Ovary (tissue), 9 donors: ENCODE data around the gene RALGPS2. TPM values are rescaled to one million over a fixed set of nuclear protein-coding genes. Genes with fewer than 3 reads are reported as not detected.
A peak's percentile ranks its signal among the peaks of the same experiment; 100 is the strongest.

ENCODE experiments used
- DNase-seq, 5 donors: peaks; one replicate each; pipeline ENCODE4 v3.0.0-alpha.2; 2019 to 2020
- H3K27ac ChIP-seq, 2 donors: fragments of 200-600 bp; one replicate each; pipeline versions ENCODE4 v1.5.1 to v1.8.0; 2019 to 2022
- H3K27me3 ChIP-seq: fragments of 200-600 bp; one replicate; pipeline ENCODE4 v1.8.0; 2022
- H3K36me3 ChIP-seq: fragments of 200-600 bp; sonication (generic); one replicate; pipeline ENCODE4 v1.5.1; 2019
- H3K4me1 ChIP-seq: one replicate; pipeline ENCODE4 v1.8.1; 2013; ENCODE audit warnings: mild to moderate bottlenecking, moderate library complexity; ENCODE audit not compliant: insufficient read depth
- H3K4me3 ChIP-seq: fragments of 200-600 bp; sonication (generic); one replicate; pipeline ENCODE4 v1.5.1; 2017
- H3K9me3 ChIP-seq, 2 donors: fragments of 200-600 bp in 1 of 2; sonication (generic) in 1 of 2; one replicate each; pipeline versions ENCODE4 v1.5.1 to v1.8.1; 2013 to 2019; ENCODE audit warnings: mild to moderate bottlenecking in 1 of 2, moderate library complexity in 1 of 2
- CTCF ChIP-seq, 3 donors: fragments of 450-650 bp in 2 of 3; fragments of 200-600 bp in 1 of 3; IDR thresholded peaks; one replicate each; pipeline versions ENCODE4 v1.5.1 to v1.8.0; 2016 to 2022; ENCODE audit warnings: antibody characterized with exemption in 3 of 3, mild to moderate bottlenecking in 1 of 3
- EP300 ChIP-seq: sonication (generic); formaldehyde crosslinking; IDR thresholded peaks from one replicate; pipeline ENCODE4 v1.6.1; 2017; ENCODE audit warnings: antibody characterized with exemption
- POLR2A ChIP-seq: fragments of 450-650 bp; IDR thresholded peaks from one replicate; pipeline ENCODE4 v1.6.1; 2017; ENCODE audit warnings: antibody characterized with exemption, mild to moderate bottlenecking, moderate library complexity
- WGBS, 3 donors: extraction: QIAGEN DNeasy Blood & Tissue Kit in 1 of 3; methylation state at CpG; one replicate each; pipeline versions ENCODE4 v1.1.5 to v1.1.7; 2013 to 2017; 5-methylcytosine and 5-hydroxymethylcytosine counted together
- intact Hi-C, 4 donors: fragments of 100-400 bp; cut with DNase I; formaldehyde crosslinking; loops; one replicate each; pipeline versions ENCODE4 v1.11.0 to v1.15.1; 2022 to 2023
- polyA plus RNA-seq, 2 donors: library from polyadenylated mRNA; stranded (reverse); fragments of 200-250 nt in 1 of 2; fragments of 350-450 nt in 1 of 2; fragmentation: Illumina TruSeq in 1 of 2; extraction: RNeasy Lipid Tissue Mini Kit (QIAGEN cat#74804) in 1 of 2; gene quantifications; one replicate each; pipeline ENCODE4 v1.2.3, GENCODE V29; 2013 to 2014
- total RNA-seq, 7 donors: library from RNA; depleted of rRNA in 2 of 7; stranded (reverse); fragments of >200 nt in 2 of 7; fragmentation: NEBNext Ultra II Directional in 3 of 7; extraction: Animal tissue kit (Norgen Biotek cat#: 25700) in 3 of 7; gene quantifications; one replicate each; pipeline versions ENCODE4 v1.1.0 to v1.2.4, GENCODE V29; 2016 to 2023
- donor health status: DM: no; HTN: no; CAD: no; lungs with moderate emphysema.
- donor health status: DM: no; HTN: no; CAD: no.
- donor health status: Bipolar disorder and iron deficiency.
- donor health status: DM: yes; HTN: yes; CAD: no.
- donor health status: DM: no; HTN: no; CAD: no.
- donor health status: DM: yes; HTN: yes; CAD: no.

Gene RALGPS2
- total and polyA plus RNA-seq, 9 donors = 6.4 to 43.4 (median 25.0) TPM

GRCh38 chr1:178723546-178723945 lies 1.5 kb upstream of the RALGPS2 start:
- TF ChIP-seq CTCF (IDR thresholded peaks at IDR 0.05) = no peak
- TF ChIP-seq POLR2A = no peak
- TF ChIP-seq EP300 = no peak
- no peak for DNase-seq
- 57 to 60% (median 60%) methylated on average over 3 of the region's 3 CpGs for WGBS, 3 donors
- intact Hi-C loops = no loop called here
- Histone ChIP-seq H3K9me3 (no peaks in the 10 kb centered on the region), H3K36me3 (no peaks in the 10 kb centered on the region), H3K27me3 (no peaks in the 10 kb centered on the region), H3K4me1 (no peaks in the 10 kb centered on the region), H3K4me3 (no peak overlapping the region), H3K27ac (no peak overlapping the region)

GRCh38 chr1:178724376-178724727 lies 692 bp upstream of the RALGPS2 start:
- Histone ChIP-seq H3K9me3 (no peaks in the 10 kb centered on the region), H3K36me3 (no peaks in the 10 kb centered on the region), H3K4me3 (peak overlapping the region; percentile 90), H3K27ac (peak overlapping the region in 1 of 2 donors; percentile 90), H3K27me3 (no peaks in the 10 kb centered on the region), H3K4me1 (no peaks in the 10 kb centered on the region)
- 86 to 88% (median 87%) methylated on average over 5 of the region's 5 CpGs for WGBS, 3 donors
- TF ChIP-seq CTCF (IDR thresholded peaks at IDR 0.05) (no peak), EP300 (no peak), POLR2A (no peak)
- intact Hi-C loops = no loop called here
- DNase-seq = no peak

GRCh38 chr1:178725466-178726086 lies 532 bp downstream of the RALGPS2 start:
- intact Hi-C loops = no loop called here
- Histone ChIP-seq H3K9me3 (no peaks in the 10 kb centered on the region), H3K4me1 (no peaks in the 10 kb centered on the region), H3K36me3 (no peaks in the 10 kb centered on the region), H3K27me3 (no peaks in the 10 kb centered on the region), H3K27ac (peak overlapping the region; percentile 88 to 90), H3K4me3 (peak overlapping the region; percentile 90)
- peak; percentile 47 to 79 (median 59) for DNase-seq
- WGBS, 3 donors = 0 to 1% (median 1%) methylated on average over 29 to 73 of the region's 75 CpGs
- no peak for TF ChIP-seq EP300
- TF ChIP-seq POLR2A = no peak
- peak in 1 of 3 donors; percentile 9 for TF ChIP-seq CTCF (IDR thresholded peaks at IDR 0.05)

- Histone ChIP-seq H3K27me3 (no peaks in the 10 kb centered on the region), H3K4me3 (peak overlapping the region; percentile 90), H3K36me3 (no peaks in the 10 kb centered on the region), H3K27ac (peak overlapping the region; percentile 88 to 90), H3K9me3 (no peaks in the 10 kb centered on the region), H3K4me1 (no peaks in the 10 kb centered on the region)
- intact Hi-C loops = no loop called here
- TF ChIP-seq POLR2A = no peak
- TF ChIP-seq EP300 = no peak
- TF ChIP-seq CTCF (IDR thresholded peaks at IDR 0.05) = no peak
- peak; percentile 52 to 72 (median 68) for DNase-seq
- WGBS, 3 donors = 0 to 1% (median 0%) methylated on average over 21 of the region's 21 CpGs
Measured at GRCh38 chr1:178726087-178726517, 1.1 kb downstream of the RALGPS2 start.
